ENCODE data around the gene CD46.

The CD46 gene

DNA sequence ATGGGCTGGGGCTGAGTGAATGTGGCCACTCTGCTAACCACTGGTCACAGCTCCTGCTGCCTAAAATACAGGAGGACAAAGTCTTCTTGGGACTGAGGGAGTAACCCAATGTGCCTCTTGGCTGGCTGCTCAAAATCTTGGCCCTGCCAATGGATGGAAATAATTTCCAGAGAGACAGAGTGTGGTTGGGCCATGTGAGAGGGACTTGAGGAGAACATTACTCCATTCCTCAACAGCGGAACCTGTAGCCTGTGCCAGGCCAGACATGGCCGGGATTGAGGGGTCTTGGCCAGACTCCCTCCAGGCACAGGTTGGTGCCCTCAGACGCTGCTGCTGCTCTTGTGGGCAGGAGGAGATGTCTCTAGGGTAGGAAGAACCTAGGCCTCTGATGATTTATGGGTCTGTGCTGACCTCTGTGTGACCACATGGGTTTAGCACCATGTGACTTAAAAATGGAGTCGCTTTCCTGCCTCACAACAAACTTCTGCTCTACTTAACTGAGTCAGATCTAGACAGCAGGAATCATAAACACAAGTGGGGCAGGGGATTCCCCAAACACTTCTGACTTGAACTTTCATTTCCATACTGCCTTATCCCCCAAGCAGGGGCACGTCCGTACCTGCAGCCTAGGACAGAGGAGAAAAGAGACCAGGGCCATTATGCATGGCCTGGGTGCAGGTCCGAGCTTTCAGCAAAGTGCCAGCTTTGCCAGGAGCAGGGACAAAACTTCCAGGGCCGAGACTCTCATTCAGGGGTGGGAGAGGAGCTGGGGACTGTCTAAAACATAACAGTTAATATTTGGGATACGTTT, 79.9 kb downstream of the CD46 start:
- DNase-seq = no peak

DNA sequence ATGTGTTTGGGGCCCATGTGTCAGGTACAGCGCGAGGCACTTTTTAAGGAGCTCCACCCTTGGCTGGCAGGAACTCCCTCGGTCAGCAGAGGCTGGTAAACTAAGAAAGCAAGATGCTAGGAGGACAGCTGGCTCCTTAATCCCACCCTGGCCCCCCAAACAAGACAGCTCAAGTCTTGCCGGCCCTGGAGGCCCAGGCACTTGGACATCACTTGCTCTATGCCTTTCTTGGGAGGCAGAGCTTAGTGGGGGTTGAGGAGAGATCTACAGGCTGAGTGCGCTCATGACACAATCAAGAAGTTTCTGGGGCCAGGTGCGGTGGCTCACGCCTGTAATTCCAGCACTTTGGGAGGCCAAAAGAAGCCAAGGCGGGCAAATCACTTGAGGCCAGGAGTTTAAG, 80.9 kb downstream of the CD46 start:
- DNase-seq = no peak

DNA sequence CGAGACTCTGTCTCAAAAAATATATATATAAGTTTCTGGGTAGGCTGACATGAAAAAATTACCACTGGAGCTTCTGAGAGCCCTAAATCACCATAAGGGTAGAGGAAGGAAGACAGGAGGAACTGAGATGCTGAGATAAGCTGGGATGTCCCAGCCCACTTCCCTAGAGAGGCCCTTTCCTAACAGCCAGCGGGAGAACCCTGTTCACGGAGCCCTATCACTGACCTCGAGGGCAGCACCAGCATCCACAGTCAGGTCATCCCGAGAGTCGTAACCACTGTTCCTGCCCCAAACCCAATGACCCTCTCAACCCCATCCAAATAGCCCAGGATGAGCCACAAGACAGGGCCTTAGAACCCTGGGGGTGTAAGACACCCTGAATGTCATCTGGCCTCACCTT, 81.5 kb downstream of the CD46 start:
- no peak for DNase-seq

DNA sequence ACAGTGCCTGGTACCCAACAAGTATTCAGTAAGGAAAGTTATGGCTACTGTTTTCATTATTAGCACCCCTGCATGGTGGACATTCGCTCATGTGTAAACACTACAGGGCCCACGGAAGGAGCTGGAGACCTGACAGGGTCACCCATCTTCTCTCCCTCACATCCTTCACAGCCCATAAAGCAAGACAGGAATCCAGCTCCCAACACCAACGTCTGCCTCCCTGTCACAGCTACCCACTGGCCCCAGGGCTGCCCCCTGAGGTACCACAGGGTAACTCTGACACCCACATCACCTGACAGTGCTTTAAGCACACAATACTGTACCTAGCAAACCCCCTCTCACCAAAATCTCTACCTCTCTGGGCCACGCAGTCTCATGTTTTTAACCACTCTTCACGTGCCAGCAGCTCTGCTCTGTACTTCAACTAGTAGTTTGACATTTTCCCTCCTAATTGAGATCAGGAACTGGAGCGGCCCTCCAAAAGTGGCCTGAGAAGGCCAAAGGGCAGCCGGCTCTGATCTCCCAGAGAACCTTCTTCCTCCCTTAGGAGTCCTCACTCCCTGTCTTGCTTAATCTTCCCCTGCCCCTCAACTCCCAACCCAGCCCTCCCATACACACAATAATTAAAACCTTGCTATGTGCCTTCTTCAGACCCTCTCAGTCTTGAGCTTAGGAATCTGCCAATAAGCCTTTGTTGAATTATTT, 82.3 kb downstream of the CD46 start:
- no peak for DNase-seq

DNA sequence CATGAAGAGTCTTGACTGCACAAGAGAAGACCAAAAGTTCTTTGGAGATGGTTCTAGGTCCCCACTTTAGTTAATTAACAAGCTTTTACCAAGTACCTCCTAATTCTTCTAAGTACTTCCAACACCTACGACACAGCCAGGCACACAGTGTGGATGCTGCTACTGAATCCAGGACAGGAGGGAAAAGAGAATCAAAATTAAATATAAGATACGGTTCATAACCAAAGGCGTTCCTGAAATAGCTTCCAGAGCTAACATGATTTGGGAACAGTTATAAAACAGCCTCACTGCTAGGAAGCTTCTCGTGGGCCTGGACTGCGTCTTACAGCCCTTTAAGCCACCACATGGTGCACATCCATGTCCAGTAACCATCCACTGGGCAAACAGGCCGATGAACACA, 84.1 kb downstream of the CD46 start:
- DNase-seq = no peak

DNA sequence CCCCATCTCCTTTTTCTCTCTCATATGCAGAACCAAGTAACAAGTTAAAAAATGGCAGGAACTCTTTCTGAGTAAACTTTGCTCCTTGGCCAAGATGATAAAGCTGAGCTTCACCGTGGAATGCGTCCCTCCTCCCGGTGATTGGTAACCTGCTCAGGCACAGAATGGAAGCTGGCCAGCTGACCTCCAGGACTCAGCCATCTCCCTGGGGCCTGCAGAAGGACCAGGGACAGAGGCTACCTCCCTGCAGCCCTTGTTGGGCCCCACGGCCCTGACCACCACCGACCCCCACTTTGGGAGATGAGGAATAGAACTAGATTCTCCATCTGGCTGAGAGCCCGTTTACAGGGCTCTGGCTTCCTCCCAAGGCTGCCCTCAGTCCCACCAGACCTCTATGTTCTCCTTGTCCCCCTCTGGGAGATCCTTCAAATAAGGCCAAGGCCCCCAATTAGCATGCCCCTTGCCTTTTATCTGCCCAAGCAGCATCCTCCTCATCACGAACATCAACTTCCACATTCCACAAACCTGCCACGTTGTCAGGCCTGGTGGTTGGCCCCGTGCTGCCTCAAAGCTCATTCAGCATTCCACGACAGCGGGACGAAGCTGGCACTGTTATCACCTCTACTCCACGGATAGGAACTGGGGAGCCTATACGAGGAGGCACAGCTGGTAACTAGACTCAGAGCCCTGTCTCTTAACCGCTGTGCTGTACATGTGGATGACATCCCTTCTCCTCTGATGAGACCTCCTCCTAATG, 84.9 kb downstream of the CD46 start:
- no peak for DNase-seq

DNA sequence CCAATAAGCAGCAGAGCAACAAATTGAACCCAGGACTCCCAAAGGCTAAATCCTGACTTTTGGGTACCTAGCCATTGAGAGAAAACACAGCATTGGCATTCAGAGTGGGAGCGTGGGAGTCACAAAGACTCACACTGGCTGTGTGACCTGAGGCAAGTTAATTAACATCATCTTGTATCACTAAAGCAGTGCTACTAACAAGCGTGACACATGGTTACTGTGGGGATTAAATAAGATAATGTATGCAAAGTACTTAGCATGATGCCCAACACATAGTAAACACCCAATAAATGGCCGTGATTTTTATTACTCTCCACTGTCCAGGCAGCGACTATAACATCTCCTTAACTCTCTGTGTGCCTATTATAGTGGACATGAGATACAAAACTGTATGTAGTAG, 85.8 kb downstream of the CD46 start:
- no peak for DNase-seq

DNA sequence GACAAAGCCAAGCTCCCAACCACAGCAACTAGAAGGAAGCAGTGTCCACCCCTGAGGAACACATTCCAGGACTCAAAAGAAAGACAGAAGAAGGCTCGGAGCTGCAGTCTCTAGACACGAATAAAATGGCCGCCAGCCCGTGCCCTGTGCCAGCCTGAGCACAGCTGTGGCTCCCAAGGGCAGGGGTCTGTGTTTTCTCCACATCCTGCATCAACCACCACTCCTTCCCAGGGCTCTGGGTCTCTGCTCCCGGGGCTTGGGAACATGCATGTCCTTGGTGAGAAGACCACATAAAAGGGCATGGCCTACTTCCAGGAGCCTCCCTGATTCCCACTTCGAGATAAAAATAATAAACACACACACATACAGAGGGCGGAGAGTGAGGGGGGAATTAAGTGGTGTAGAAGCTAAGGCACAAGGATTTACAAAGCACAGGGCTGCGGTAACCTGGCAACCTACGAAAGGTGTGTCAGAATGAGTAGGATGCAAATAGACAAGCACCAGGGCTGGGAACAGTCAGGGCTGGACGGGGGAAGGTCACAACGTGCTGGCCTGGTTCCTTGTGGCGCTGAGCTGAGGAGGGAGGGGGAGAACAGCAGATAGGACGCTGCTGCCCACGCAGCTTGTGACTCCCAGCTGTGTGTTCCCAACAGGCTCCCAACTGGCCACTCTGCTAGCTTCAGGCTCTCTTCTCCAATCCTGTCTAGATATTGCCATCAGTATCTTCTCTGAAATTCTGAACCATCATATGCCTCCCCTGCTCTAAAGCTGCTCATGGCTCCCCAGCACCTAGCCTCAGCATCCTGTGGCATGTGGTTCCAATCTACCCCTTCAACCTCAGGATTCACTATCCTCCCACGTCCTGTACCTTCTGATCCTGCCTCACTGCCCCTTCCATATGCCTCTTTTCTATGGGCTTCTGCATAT, 86.6 kb downstream of the CD46 start:
- DNase-seq = no peak

DNA sequence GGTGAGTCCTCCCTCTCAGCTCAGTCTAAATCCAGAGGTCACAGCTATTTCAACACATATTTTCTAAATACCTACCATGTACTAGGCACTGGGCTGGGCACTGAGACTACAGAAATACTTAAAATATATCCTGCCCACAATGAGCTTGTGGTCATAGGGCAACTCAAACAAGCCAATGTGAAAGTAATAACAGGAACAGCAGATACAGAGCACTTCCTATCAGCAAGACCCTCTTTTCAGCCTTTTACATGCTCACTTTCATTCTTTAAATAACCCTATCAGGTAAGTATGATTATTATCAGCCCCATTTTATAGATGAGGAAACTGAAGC, 87.2 kb downstream of the CD46 start:
- DNase-seq = no peak

DNA sequence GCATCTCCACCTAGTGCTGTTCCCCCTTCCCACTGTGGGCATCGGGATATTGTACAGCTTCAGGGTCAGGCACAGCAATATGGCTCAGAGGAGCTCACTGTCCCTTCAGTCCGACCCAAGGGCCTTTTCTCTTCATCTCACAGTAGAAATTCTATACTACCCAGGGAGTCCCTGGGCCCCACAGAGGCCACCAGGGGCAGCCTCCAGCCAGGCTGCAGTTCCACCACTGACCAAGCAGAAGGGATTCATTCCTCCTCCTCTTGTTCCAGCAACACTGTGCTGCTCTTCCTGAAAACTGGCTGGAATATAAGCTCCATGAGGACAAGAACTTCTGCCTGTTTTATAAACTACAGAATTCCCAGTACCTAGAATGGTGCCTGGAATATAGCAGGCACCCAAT, 88.5 kb downstream of the CD46 start:
- DNase-seq = no peak

DNA sequence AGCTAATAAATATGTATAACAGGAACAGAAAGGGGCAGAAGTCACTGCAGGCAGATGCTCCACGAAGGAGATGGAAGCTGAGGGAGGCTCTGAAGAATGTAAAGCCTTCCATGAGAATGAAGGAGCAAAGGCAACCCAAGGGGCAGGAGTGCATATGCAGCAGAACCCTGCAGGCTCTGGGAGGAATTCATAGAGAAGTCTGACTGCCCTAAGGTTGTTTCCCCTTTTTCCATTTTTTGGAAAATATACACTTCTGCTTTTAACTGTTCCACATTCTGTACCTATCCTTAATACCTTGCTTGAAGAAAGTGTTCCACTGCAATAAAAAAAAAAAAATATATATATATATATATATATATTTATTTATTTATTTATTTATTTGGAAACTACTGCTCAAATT, 89.4 kb downstream of the CD46 start:
- DNase-seq = no peak

DNA sequence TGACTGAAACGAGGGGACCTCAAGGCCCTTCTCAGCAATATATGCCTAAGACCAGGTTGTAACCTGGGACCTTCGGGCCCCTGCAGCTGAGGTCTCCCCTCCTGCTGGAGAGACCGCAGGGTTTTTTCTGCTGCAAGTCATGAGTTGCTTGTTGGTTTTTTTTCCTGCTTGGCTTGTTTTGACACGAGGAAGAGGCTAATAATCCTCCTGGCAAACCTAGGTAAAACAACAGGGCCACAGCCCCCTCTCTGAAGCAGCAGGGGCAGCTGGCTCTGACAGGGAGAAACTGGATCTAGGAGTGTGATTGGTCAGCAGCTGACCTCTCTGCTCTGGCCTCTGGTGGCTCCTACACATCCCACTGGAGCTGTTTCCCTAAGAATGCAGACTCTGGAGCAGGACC, 90.0 kb downstream of the CD46 start:
- no peak for DNase-seq

DNA sequence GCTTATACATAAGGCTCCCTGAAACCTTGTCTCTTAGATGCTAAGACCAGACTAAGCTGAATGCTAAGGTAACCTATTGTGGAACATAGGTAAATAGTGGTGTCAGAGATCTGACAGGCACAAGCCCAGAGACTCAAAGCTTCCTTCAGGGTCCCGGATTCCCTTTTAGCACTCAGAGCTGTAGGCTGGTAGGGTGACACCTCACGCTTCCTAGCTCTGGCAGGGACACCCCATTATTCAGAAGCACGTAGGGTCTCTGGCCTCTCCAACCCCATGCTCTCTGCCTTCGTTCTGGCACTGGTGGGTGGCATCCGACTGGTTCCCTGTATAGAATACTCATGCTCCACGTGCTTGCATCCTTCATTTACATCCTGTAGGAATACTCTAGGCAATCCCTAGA, 90.7 kb downstream of the CD46 start:
- DNase-seq = no peak

DNA sequence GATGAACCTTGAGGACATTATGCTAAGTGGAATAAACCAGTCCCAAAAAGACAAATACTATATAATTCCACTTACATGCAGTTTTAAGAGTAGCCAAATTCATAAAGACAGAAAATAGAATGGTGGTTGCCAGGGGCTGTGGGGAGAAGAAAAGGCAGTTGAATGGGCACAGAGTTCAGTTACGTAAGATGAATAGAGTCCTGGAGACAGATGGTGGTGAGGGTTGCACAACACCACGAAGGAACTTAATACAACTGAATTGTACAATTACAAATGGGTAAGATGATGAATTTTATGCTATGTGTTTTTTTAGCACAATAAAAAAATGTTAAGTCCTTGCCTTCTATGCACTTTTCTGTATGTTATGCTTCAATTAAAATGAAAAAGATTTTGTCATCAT, 92.5 kb downstream of the CD46 start:
- DNase-seq = no peak
